GM12801 (cell line): ENCODE measurements around the gene BSND.

Experiments
- TF ChIP-seq, protein P1 (sequence below): IDR thresholded peaks from one replicate; pipeline ENCODE4 v1.5.1; 2011; ENCODE audit warnings: control low read depth; ENCODE audit not compliant: insufficient read length; ENCODE audit errors: extremely low read depth

Gene BSND

DNA sequence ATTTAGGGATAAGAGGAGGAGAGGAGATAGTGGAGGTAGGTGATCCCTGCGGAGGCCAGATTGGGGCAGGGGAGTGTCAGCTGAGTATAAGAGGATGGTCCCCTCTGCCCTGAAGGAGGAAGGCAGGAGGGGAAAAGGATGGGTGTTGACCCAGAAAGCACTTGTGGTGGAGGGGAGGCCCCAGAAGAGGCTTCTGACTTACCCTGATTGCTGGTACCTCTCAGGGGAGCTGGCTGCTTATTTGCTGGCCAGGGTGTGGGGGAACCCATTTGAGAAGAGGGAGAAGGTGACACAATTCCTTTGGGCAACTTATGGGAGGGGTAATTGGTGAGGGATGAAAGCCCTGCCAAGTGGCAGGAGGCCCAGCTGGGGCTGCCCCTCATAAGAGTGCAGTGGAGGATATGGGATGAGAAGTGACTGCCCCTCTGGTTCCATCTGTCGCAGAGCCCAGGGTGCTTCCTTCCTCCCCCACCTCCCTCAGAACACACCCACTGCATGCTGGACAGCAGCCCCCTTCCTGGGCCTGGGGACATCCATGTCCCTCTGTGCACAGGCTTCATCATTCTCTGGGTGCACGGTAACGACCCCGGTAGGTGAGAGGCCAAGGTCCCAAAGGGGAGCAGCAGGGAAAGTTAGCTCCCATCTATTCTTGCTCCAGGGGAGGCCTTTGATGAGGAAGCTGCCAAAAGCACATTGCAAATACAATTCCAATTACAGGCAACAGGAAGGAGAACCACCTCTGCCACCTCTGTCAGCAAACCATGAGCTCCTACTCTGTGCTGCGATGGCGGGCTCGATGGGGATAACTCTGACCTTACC lies 39.2 kb downstream of the BSND start:
- TF ChIP-seq, protein P1, sequence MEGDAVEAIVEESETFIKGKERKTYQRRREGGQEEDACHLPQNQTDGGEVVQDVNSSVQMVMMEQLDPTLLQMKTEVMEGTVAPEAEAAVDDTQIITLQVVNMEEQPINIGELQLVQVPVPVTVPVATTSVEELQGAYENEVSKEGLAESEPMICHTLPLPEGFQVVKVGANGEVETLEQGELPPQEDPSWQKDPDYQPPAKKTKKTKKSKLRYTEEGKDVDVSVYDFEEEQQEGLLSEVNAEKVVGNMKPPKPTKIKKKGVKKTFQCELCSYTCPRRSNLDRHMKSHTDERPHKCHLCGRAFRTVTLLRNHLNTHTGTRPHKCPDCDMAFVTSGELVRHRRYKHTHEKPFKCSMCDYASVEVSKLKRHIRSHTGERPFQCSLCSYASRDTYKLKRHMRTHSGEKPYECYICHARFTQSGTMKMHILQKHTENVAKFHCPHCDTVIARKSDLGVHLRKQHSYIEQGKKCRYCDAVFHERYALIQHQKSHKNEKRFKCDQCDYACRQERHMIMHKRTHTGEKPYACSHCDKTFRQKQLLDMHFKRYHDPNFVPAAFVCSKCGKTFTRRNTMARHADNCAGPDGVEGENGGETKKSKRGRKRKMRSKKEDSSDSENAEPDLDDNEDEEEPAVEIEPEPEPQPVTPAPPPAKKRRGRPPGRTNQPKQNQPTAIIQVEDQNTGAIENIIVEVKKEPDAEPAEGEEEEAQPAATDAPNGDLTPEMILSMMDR: no peak

DNA sequence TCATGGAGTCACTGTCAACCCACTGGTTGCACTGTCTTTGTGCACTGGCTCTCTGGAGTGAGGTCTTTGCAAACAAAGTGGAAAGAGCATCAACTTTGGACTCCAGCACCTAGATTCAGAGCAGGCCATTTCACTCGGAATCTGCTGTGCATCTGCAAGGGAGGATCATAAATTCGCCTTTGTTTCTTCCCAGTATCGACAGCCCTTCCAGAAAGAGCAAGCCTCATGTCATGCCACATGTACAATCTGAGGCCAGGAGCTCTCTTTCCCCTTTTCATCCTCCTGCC lies 39.8 kb downstream of the BSND start:
- TF ChIP-seq, protein P1: no peak

DNA sequence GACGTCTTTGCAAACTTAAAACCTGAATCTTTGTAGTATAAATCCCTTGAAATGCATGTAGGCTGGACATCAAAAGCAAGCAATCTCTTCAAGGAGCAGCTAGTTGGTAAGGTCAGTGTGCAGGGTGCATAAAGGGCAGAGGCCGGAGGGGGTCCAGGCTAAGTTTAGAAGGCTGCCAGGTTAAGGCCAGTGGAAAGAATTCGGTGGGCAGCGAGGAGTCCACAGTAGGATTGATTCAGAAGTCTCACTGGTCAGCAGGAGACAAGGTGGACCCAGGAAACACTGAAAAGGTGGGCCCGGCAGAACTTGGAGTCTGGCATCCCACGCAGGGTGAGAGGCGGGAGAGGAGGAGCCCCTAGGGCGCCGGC lies 40.2 kb downstream of the BSND start:
- TF ChIP-seq, protein P1: no peak

DNA sequence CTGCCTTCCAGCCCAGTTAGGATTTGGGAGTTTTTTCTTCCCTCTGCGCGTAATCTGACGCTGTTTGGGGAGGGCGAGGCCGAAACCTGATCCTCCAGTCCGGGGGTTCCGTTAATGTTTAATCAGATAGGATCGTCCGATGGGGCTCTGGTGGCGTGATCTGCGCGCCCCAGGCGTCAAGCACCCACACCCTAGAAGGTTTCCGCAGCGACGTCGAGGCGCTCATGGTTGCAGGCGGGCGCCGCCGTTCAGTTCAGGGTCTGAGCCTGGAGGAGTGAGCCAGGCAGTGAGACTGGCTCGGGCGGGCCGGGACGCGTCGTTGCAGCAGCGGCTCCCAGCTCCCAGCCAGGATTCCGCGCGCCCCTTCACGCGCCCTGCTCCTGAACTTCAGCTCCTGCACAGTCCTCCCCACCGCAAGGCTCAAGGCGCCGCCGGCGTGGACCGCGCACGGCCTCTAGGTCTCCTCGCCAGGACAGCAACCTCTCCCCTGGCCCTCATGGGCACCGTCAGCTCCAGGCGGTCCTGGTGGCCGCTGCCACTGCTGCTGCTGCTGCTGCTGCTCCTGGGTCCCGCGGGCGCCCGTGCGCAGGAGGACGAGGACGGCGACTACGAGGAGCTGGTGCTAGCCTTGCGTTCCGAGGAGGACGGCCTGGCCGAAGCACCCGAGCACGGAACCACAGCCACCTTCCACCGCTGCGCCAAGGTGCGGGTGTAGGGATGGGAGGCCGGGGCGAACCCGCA lies 40.8 kb downstream of the BSND start, which contains the start of gene PCSK9:
PCSK9 (plus strand) TSS at position 207 of the 741 bp plus-strand sequence; CDS start at position 497, 290 bp downstream.
- TF ChIP-seq, protein P1: no peak

DNA sequence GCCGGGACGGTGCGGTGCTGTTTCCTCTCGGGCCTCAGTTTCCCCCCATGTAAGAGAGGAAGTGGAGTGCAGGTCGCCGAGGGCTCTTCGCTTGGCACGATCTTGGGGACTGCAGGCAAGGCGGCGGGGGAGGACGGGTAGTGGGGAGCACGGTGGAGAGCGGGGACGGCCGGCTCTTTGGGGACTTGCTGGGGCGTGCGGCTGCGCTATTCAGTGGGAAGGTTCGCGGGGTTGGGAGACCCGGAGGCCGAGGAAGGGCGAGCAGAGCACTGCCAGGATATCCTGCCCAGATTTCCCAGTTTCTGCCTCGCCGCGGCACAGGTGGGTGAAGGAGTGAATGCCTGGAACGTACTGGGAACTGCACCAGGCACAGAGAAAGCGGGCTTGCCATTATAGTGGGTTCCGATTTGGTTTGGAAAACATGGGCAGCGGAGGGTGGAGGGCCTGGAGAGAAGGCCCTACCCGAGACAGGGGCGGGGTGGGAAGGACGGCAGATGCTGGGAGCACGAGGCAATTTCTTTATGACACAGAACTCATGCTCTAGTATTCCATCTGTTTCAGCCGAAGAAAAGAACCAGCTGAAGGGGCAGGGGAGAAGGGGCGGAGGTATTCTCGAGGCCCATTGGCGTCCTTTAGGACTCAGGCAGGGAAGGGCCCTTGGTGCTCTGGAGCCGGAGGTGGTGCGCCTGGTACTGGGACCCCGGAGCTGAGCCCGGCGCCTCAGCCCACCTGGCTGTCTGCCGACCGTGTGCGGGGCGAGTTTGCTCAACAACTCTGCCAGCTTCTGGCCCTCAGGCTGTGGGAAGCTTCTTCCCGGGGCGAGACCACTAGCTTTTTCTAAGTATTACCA lies 41.6 kb downstream of the BSND start:
- TF ChIP-seq, protein P1: no peak

DNA sequence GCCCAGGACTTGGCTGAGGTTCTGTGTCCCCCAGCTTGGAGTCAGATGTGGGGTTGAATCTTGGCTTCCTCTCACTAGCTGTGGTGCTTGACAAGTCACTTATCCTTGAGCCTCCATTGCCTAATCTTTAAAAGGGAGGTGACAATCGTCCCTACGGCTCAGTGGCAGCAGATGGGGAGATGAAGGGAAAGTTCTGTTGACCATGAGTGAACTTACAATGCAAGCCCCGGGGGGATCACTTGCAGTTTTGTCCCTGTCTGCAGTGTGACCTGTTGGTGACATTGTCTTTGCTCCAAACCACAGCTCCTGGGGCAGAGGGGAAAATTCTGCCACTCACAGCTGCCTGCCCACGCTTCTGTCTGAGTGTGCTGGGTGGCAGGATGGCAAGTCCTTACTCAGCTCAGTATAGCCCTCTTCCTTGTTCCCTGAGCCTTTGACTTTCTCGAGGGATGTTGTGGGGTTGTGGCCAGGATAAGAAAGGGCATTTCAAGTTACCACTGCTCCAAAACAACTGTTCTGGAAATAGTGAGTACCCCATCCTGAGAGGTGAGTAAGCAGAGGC lies 42.3 kb downstream of the BSND start:
- TF ChIP-seq, protein P1: no peak

DNA sequence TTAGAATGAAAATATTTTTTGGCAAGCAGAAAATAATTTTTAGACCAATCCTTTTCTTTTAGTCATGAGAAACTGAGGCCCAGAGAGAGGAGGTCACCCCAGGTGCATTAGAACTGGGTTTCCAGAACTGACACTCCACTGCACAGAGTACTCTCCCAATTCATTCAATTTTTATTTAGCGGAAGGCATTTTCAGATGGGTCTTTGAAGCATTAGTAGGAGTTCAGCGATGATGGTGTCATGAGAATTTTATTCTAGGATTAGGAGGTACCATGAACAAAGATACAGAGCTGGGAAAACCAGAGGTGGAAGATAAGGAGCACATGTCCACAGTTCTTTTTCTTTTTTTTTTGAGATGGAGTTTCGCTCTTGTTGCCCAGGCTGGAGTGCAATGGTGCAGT lies 42.9 kb downstream of the BSND start:
- TF ChIP-seq, protein P1: no peak
